Right hindlimb (tissue), 1 donor: ENCODE results near the gene AHSG.

ENCODE experiments used
- DNase-seq: peaks from one replicate; pipeline ENCODE4 v3.0.0-alpha.2; 2018

AHSG gene

DNA sequence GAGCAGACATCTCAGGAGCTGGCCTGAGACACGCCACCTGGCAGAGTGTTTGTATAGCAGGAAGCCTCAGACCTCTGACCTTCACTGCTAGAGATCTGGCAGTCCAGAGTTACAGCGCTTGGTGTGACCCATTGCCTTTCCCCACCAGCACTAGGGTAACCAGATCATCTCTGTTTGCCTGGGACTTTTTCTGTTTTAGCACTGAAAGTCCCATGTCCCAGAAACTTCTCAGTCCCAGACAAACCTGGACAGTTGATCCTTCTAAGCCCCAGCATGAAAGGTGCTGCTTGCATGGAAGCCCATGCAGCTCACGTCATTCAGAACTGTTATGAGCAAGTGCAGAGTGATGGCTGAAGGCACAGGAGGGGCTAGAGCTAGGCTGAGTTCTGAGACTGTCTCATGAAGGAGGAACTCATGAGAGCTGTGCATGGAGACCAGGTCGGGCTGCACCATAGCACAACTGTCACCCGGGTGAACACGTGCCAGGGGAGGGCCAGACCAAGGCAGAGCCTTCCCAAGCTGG, 18.2 kb upstream of the AHSG start:
- no peak for DNase-seq

DNA sequence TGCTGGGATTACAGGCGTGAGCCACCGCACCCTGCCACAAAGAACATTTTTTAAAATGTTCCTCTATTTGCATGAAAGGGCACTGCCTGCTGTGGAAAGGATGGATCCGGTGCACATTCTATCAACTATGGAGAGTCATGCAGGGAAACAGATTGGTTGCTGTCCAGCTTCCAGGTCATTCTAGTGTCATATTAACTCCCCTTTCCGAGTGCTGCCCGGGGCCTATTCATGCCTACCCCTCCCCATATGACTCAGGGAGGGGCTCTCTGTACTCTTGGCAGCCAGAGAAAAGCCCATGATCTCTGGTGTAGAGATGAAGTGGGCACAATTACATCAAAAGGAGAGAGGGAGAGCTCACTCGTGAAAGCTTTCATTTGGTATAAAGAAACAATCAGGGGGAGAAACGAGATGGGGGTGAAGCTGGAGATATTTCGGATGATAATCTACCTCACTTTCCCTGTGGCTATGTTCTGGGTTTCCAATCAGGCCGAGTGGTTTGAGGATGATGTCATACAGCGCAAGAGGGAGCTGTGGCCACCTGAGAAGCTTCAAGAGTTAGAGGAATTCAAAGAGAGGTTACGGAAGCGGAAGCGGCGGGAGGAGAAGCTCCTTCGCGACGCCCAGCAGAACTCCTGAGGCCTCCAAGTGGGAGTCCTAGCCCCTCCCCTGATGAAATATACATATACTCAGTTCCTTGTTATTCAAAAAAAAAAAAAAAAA, 16.1 kb upstream of the AHSG start:
- no peak for DNase-seq

DNA sequence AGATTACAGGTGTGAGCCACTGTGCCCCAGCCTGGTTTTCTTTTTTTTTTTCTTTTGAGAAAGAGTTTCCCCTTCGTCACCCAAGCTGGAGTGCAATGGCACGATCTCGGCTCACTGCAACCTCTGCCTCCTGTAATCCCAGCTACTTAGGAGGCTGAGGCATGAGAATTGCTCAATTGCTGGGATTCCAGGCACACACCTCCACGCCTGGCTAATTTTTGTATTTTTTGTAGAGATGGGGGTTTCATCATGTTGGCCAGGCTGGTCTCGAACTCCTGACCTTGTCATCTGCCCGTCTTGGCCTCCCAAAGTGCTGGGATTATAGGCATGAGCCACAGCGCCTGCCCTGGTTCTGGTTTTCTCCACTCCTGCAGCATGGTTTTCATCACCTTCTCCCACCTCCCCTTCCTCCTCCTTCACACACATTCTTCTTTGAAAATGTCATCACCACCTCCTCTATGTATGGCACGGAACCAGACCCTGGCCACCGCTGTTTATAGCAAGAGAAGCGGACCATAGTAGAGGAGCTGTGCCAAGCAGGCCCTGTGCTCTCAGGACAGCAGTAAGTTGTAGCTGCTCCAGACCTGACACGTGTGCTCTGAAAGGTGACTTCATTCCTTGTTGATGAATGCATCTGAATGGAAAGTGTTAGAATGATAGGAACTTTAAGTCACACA, 14.6 kb upstream of the AHSG start:
- no peak for DNase-seq

DNA sequence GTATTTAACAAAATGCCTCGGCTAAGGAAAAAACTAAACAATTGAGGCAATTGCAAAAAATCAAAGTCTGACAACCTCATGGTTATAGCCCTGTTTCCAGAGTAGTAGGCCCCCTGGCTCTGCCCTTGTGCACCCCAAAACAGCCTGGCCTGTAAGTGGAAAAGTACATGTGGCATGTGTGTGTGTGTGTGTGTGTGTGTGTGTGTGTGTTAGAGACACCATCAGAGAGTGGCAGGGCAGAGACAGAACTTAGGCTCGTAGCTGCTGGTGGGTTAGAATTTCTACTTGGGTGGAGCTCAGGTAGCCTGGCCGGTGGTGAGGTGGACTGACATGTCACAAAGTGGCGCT, 14.1 kb upstream of the AHSG start:
- DNase-seq = no peak

DNA sequence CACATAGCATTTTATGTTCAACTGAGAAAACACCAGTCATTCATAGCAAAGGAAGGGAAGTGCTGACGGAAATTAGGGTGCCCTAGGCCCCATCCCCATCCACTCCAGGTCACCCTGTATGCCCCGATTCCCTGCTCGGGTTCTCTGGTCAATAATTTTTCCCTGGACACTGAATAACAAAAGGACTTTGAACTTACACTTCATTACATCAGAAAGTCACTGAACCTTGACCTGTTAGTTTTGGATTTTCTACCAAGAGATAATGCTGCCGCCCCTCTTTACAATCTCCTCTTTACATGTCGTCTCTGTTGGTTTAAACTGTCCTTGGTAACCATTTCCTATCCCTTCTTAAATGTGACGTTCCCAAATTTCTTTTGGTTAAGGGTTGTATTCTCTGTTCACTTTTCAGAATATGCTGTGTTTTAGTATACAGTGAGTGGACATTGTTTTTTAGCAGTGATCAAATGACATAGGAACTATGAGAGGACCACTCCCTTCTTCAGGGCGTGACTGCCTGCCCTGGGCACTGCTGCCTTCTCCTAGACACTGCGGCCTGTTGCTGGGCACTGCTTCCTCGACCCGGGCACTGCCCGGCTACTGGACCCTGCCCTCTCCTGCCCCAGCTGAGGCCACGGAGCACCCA, 13.6 kb upstream of the AHSG start:
- DNase-seq = no peak

DNA sequence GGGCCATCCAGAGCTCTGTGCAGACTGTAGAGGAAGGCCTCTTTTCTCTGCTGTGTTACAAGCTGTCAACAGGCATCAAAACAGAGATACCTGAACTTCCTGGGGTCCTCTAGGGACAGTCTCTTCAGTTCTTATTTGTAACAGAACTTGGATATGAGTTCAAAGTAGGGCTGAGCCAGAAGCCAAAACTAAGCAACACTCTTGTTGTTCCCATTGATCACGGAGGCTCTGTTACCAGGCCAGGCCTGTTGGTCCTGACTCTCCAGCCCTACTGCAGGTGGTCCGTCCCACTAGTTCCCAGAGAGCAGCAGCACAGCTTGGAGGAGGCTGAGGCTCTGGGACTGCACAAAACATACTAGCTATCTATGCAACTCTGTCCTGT, 13.1 kb upstream of the AHSG start:
- no peak for DNase-seq

DNA sequence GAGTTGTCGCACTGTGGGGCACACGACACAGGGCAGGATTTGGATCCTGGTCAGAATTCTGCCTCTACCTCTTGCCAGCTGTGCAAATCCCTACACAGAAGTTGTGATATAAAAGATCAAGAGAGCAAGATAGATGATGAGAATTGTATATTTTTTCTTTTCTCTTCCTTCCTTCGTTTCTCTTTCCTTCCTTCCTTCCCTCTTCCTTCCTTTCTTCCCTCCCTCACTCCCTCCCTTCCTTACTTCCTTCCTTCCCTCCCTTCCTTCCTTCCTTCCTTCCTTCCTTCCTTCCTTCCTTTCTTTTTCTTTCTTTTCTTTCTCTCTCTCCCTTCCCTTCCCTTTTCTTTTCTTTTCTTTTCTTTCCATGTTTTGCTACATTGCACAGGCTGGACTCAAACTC, 12.0 kb upstream of the AHSG start:
- no peak for DNase-seq

DNA sequence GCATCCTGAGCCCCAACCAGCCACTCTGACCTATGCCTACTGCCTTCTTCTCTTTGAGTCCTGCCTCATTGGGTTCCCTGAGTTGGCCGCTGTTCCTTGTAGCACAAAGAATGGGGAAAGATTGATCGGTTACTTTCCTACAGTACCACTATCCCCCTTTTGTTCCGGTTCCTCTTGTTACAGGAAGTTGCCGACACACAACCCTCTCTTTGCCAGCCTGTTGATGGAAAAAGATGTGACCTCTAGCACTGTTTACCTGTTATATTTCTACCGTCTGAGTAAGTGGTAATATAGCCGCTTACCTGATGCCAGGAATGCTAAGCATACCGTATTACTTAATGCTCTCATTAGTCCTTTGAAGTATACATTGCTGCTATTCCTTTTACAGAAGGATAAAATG, 9.7 kb upstream of the AHSG start:
- no peak for DNase-seq

DNA sequence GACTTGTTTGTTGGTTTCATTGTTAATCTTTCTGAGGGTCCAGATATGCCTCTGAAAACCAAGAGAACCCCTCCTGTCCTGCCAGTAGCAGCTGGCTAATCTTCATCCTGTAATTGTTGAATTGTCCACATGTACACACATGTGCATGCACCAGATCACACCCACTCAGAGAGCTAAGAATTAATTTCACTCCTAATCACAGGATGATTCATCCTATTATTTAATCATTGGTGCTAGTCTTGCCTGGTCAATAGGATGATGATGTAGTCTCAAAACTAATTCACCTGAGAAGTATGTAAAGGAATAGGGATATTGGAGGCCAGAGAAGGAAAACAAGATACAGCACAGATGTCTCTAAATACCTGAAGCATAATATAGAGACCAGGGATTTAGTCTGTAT, 7.8 kb upstream of the AHSG start:
- no peak for DNase-seq

DNA sequence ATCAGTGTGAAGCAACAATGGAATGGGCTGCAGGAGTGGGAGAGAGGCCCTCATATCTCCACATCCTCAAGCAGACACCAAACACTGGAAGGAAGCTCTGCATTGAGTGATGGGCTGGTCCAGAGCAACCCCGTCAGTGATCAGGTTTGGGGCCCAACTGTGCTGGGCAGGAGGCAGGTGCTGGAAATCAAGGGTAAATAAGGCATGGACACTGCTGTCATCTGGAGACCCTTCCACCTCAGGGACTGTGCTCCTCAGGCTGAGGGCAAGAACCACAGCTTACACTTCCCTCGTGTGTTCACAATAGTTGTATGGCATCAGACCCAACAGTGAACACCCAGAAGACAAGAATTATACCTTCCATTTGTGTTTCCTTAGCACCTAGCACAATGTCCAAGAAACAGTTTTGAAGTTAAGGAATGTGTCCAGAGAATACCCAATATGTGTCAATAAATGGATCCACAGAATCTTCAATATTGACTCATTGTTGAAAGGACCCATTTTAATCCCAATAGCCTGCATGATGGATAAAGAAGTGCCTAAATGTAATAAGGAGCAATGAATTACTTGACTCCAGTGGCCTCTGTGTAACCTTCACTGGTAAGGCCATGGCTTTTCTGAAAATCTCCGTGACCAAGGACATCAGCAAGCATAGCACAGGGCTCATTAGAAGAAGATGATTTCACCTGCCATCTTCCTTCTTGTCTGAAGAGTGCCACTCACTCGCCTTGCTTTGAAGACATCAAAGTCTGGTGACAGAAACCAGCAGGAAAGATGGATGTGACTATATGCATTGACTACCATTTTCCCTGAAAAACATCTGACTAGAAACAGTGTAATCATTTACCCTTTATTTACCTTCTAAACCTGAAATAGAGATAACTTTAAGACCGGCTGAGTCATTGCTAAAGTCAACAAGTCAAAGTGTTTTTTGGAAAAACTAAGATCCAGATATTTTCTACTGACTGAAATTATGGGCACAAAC, 7.0 kb upstream of the AHSG start:
- no peak for DNase-seq

DNA sequence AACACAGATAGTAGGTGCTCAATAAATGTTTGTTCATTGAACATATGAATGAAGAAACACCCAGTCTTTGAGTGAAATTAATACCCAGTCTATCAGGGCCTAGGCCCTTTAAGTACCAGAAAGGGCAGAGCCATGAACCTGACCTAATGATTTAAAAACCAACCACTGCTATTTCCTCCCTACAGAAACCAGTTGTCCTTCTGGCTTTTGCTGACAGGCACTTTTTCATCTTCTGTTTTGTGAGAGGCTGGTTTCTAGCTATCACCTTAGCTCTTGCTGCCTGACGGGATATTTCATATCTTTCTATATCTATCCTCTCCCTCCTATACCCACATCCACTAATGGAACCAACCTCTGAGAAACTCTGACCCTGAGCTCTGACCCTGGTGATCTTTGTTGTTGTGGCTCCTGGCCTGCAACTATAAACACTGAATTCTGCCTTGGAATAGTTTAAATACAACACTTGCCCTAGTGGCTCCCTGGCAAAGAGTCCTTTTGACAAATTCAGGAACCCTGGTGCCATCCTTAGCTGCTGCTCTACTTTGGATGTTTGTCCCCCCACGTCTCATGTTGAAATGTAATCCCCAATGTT, 4.1 kb upstream of the AHSG start:
- DNase-seq = no peak

DNA sequence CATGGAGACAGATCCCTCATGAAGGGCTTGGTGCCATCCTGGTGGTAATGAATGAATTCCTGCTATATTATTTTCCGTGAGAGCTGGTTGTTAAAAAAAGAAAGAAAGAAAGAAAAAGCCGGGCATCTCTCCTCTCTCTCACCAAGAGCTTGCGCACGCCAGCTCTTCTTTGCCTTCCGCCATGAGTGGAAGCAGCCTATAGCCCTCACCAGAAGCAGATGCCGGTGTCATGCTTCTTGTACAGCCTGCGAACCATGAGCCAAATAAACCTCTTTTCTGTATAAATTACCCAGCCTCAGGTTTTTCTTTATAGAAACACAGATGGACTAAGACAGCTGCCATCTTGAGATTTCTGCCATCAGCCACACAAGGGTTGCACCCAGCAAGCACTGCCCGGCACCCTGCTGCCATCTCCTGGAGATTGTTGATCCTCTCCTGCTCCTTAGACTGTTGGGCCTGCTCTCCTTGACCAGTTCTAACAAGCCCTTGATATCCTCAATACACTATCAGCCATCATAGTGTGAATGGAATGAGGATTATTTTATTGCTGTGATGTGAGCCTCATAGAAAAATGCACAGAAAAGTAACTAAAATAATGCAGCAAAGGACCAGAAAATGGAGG, 3.5 kb upstream of the AHSG start:
- DNase-seq = no peak

DNA sequence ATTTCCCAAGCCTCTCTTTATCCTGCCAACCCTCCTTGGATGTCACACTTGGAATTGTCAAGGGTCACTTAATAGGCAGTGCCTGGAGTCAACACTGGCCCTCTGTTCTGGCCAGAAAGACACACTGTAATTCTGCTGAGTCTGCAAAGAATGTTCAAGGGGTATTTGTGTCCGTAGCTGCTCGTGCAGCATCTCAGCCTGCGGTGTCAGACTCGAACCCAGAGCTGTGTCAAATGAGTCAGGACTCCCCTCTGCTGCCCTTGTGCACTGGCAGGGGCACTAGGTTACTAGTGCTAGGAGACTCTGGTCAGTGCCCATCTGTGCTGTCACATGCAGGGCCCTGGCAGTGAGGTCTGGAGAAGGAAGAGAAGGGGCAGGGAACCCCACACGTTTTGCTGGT, 795 bp upstream of the AHSG start:
- no peak for DNase-seq

DNA sequence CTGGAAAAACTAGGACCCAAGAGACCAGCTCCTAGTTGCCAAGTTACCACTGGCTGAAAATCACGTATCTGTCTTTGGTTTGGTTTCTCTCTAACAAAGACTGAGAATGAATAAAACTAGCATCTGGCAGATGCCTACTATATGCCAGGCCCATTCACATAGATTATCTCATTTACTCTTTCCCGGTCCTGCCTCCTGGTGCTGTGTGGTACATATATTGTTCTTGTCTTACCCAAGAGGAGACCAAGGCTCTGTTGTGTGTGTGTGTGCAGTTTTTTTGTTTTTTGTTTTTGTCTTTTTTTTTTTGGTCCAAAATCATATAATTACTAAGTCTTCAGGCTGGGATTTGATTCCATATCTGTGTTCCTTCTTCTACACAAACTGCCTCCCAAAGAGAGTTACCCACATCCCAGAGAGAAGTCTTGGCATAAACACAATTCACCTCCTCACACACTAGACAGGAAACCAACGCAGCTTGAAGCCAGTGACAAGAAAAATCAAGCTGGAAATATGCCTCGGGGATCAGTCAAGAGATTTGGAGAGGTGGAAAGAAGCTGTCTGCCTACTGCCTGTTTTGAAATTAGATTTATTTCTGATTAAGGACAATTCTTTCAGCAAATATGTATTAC, 891 bp downstream of the AHSG start:
- no peak for DNase-seq

DNA sequence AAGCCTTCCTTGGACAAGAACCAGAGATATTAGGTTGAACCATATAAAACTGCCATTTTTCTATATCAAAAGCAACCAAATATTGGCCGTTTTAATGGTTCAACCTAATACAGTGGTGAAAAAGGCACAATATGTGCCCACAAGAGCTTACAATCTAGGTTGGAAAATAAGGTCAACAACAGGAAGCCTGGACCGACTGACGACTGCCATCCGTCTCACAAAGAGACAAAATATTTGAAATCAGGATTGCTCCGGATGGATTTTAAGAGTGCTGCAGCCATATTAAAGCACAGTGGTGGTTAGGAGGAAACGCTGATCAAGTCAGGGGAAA, 1.4 kb downstream of the AHSG start:
- no peak for DNase-seq

DNA sequence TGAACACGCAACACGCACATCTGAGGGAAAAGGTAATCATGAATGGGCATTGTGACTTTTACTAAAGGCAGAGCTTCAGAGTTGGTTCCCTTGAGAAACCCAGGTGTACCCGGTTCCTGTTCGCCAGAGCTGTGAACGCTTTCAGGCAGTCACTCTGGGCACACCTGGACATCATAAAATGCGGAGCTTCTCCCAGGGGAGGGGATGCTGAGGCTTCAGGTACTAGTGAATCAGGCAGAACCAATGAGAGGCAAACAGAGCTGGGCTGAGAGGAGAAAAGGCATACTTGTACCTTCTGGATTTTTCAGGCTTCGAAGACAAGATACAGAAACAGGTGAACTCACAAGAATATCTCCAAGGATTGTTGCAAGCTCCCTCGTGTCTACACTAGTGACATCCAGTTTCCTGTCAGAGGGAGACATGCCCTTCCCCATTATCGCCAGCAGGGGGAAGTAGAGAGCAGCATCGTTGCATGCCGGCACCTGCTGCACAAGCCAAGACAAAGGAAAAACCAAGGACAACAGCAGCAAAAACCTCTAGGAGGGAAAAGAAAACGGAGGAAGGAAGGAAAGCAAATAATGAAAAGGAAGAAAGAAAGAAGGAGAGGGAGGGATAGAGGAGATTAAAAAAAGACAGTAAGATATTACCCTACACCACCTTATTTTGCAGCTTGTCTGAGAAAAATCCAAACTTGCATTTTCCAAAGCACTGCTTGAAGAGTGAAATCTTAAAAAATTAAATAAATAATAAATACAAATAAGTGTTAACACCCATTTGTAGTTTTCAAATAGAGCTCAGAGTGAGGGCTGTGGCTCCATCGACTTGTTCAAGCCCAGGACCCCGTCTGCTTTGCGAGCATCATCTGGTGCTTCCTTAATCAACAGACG, 2.0 kb downstream of the AHSG start:
- peak; percentile 75 for DNase-seq

DNA sequence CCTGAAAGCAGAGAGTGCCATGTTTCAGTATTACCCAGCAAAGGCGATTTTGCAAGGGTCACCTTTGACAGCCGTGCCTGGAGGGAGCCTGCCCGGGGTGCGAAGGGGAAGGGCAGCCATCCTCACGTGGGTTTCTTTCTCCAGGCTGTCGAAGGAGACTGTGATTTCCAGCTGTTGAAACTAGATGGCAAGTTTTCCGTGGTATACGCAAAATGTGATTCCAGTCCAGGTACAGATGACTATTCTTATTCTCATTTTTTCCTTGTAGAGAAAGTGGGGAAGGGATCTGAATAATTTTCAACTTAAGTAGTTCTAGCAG, 3.4 kb downstream of the AHSG start:
- DNase-seq = no peak

DNA sequence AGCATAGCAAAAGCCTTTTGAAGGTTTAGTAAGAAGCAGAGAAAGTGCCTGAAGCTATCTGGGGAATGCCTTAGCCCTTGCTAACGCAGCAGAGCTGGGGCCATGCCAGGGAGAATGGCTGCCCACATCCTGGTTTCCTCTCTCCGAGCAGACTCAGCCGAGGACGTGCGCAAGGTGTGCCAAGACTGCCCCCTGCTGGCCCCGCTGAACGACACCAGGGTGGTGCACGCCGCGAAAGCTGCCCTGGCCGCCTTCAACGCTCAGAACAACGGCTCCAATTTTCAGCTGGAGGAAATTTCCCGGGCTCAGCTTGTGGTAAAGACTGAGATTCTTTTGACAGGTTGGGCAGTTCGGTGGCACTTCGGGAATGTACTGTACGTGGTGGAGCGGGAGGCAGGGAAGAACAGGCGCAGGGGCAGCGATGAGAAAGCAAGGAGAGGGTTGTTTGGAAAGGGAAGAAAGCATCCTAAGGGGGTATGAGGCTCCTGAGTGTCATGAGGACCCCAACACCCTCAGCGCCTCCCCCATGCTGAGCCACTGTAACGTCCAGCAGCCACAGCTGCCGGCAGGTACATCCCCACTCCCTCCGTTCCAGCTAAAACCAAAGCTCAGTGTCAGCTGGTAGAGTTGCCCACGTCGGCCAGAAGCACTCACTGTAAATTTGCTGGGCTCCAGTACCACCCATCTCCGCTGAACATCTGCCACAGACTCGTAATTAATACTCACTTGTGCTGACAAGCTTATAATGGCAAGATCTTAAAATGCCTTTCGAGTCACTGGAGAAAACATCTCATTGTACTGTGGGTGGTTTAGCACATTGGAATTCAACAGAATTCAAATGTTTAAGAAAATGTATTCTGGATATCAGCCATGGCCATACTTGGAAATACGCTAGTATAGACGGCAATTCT, 4.4 kb downstream of the AHSG start:
- peak; percentile 69 for DNase-seq

DNA sequence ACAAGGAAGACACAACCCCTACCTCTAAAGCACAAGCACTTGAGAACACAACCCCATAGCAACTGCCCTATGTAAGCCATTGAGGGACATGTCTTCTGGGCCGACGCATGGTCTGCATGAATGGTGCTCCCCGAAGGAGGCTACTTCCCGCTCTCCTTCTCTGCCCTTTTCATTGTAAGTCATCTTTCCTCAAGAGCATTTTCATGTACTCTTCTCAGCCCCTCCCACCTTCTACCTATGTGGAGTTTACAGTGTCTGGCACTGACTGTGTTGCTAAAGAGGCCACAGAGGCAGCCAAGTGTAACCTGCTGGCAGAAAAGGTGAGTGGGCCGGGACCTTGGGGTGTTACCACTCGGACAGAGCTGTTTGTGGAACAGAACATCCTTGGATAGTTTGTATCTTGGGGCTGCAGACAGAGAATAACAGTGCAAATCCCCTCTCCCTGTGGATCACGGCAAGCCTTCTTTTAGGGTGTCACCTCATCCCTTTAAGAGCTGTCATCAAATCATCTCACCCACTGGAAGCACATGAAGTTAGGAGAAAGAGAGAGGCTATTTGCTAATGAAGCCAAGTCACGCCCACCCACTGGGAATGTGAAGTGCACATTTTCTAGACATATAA, 5.6 kb downstream of the AHSG start:
- DNase-seq = no peak
